ENCODE data around the gene GOLGA8M.

- TF ChIP-seq CTCF (IDR thresholded peaks at IDR 0.05), result no peak
- no peak for TF ChIP-seq POLR2A (IDR thresholded peaks at IDR 0.05)
Observed at GRCh38 chr15:28726102-28726501, 13.9 kb upstream of the GOLGA8M start.
